ENCODE data around the gene TRIM14. TPM values are rescaled to one million over a fixed set of nuclear protein-coding genes. Genes with fewer than 3 reads are reported as not detected.
A peak's percentile ranks its signal among the peaks of the same experiment; 100 is the strongest.

The TRIM14 gene, protein sequence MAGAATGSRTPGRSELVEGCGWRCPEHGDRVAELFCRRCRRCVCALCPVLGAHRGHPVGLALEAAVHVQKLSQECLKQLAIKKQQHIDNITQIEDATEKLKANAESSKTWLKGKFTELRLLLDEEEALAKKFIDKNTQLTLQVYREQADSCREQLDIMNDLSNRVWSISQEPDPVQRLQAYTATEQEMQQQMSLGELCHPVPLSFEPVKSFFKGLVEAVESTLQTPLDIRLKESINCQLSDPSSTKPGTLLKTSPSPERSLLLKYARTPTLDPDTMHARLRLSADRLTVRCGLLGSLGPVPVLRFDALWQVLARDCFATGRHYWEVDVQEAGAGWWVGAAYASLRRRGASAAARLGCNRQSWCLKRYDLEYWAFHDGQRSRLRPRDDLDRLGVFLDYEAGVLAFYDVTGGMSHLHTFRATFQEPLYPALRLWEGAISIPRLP
- total RNA-seq: 37.2 TPM

DNA sequence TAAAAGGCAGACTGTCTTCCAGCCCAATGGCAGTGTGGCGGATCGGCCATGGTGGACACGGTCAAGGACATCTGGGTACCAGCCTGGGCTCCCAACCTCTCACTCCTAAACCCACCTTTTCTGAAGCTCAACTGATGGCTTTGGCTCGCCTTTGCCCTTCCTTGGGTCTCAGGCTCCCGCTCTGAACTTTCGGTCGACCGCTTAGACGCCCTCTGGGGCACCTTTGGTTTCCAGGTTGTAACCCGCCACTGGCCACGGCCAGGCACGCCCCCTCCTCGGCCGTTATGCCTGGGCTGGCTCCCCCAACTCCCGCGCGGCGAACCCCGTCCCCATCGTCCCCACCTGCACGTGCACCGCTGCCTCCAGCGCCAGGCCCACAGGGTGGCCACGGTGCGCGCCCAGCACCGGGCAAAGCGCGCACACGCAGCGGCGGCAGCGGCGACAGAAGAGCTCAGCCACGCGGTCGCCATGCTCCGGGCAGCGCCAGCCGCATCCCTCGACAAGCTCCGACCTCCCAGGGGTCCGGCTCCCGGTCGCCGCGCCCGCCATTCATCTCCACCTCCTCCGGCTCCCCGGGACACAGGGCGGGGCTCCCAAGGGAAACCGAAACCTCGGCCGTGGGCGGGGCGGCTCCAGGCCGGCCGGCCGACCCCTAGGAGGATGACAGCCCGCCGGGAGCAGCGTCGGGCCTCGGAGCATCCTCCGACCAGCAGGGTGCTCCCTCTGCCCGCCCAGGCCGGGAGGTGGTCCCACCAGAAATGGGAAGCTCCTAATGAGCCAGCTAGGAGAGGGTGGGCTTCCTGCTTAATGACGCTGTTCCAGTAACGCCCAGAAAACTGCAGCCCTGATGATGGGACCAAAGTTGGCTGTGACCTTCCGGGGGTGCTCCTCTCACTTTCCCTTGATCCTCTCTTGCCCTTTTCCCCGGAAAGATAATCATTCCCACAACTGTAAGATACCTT is at the start of gene TRIM14:
Gene TRIM14, minus strand, starts transcription at position 583 of the 962 bp plus-strand sequence. Its CDS starts 34 bp downstream, at position 549.
- DNase-seq (ENCODE audit: low spot score) (peak; percentile 81), ATAC-seq (peak; percentile 87)

DNA sequence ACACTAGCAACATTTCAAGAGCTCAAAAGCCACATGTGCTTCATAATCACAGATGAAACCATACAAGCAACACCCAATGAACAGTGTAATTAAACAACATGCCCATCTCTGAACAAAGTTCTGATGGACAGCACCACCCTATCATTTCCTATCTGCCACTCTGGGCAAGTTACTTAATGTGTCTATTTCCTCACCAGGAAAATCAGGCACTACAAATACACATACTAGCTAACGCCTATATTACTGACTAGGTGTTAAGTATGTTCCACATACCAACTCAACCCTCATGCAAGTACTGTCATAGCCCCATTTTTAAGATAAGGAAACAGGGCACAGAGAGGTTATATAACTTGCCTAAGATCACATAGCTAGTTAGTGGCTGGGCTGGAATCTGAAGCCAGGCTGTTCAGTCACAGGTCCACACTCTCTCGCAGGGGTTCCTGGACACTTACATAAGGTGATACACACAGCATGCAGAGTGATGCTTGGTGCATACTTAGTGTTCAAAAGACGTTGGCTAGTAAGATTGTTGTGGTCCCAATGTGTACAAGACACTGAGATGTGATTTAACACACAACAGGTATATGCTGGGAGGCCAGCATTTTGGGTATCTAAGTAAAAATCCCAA is 49.2 kb upstream of the TRIM14 start:
- ATAC-seq (no peak), DNase-seq (ENCODE audit: low spot score) (no peak)

DNA sequence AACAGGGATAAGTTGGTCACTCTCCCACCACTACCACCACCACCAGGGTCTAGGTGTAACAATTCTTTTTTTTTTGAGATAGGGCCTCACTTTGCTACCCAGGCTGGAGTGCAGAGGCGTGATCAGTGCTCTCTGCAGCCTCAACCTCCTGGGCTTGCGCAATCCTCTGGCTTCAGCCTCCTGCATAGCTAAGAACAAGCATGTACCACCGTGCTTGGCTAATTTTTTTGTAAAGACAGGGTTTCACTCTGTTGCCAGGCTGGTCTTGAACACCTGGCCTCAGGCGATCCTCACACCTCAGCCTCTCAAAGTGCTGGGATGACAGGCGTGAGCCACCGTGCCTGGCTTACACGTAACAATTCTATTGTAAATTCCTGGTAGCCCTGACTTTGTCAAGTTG is 45.9 kb upstream of the TRIM14 start:
- DNase-seq (ENCODE audit: low spot score) (no peak), ATAC-seq (no peak)

DNA sequence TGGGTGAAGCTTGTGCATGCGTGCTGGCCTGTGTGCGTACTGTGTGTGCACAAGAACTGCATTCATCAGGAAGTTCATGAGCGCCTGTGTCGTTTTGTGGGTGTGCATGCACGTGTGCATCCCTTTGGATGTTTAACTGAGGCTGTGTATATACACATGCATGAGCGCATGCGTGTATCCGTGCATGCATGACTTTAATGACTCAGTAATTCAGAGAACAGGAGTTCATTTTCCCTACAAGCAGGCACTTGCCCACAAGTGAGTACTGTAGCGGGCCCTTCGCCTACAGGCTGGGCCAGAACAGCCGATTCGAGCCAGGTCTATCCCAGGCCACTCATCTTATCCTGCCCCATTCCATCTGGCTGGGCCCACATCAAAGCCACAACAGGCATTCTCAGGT is 43.6 kb upstream of the TRIM14 start:
- no peak for ATAC-seq
- DNase-seq (ENCODE audit: low spot score): no peak

DNA sequence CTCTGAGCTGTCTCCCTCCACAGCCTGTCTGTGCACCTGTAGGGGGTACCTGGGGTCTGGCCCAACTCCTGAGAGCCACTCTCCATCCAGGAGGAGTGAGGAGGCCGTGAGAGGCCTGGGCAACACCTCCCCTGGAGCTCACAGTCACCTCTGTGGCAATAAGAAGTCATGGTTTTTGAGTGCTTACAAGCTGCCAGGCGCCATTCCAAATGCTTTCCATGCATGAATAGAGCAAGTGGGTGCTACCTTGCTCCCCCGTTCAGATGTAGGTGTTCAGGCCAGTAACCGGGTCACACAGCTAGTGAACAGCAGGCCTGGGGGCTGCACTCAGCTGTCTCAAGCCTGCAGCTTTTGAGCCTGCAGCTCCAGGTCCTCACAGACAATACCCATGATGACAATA is 42.8 kb upstream of the TRIM14 start:
- no peak for DNase-seq (ENCODE audit: low spot score)
- no peak for ATAC-seq

DNA sequence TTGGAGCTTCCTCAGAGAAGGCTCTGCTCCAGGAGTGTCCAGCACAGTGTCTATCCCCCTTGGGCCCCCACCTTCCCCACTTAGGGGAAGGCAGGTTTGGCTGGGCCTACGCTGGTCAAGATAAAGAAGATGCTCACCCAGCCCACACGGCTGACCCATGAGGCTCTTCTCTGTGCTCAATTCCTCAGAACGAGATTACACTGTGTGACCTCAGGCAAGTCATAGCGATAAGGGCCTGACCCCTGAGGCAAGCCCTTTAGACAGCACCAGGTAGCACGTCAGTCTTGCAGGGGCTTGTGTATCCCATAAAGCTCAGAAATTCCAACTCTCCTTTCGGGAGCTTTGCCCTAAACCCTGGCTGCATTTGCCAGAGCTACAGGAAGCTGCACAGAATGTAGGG is 40.8 kb upstream of the TRIM14 start:
- ATAC-seq (no peak), DNase-seq (ENCODE audit: low spot score) (no peak)

DNA sequence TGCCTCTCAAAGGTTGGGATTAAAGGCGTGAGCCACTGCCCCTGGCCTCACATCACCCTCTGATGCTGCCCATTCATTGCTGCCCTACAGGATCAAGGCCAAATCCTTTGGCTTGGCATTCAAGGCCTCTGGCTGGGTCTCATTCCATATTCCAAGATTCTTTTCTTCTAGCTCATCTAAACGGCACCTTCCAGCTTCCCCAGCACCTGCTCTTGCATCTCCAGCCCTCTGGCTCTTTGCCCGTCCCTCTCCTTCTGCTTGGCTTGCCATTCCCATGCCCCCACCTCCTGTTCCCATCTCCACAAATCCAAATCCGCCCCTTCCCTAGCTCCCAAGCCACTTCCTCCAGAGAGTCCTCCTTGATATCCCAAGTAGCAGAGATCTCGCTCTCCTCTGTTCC is 40.3 kb upstream of the TRIM14 start:
- DNase-seq (ENCODE audit: low spot score) (no peak), ATAC-seq (no peak)

DNA sequence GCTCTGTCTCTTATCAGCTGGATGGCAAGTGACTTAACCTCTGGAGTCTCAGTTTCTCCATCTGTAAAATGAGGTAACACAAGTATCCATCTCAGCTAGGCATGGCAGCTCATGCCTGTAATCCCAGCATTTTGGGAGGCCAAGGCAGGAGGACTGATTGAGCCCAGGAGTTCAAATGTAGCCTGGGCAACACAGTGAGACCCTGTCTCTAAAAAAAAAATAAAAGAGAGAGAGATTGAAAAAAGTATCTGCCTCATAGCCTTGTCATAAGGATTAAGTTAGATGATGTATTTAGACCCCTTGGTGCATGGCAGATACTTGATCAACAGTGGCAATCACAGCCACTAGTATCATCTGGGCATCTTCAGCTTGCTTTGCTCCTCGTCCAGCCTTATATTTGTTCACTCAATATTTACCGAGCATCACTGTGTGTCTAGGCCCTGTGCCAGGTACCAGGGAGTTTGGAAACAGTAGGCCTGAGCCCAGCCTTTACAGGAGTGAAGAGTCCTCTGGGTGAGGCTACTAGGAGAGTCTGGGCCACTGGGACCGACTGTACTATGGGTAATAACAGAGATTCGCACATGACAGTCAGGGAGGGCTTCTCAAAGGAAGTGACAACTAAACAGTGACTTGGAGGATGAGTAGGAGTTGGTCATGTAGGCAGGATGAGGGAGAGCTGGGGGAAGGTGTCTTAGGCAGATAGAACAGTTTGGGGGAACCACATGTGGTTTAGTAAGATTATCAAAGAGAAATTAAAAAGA is 39.2 kb upstream of the TRIM14 start:
- peak; percentile 98 for ATAC-seq

DNA sequence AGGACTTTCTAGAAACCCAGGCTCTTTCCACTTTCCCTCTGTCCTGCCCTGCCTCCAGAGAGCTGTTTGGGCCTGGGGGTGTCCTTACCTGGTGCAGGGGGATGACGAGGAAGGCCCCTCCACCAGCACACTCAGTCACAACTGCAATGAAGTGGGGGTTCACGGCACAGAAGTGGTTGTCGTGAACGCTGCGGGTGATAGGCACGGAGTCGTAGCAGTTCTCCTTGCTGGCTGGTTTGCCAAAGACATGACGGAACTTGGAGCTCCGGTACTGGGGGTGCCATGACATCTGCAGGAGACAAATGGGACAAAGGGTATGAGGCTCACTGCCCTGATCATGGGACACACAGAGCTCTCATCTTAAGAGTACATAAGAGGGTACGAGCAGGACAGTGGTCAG is 38.4 kb upstream of the TRIM14 start:
- DNase-seq (ENCODE audit: low spot score): no peak
- ATAC-seq: no peak

More for the DNA sequence above, 39.2 kb upstream of the TRIM14 start:
- DNase-seq (ENCODE audit: low spot score): peak; percentile 94

DNA sequence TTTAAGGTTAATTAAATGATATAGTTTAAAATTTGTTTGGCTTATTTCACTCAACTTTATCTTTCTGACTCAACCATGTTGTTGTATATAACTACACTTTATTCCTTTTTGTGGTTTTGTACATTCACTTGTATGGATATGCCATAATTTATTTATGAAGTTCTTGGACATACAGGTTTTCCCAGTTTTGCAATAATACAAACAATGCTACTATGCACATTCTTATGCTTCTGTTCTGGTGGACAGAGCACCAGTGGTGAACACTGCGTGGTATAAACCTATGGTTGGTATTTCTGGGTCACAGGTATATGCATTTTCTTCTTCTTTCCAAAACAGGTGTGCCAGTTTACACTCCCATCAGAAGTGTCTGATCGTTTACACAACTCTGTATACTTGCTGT is 35.7 kb upstream of the TRIM14 start:
- no peak for ATAC-seq
- no peak for DNase-seq (ENCODE audit: low spot score)

DNA sequence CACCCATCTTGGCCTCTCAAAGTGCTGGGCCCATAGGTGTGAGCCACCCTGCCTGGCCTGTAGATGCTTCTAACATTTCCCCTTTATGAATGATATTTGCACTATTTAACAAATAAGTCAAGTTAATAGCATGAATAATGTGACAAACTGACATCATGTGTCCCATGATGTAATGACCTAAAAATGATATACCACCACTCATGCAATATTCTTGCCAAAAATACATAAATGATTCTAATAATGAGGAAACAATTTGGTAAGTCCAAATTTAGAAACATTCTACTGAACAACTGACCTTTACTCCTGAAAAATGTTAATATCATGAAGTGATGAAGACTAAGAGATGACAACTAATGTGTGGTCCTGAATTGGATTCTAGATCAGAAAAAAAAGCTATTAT is 33.5 kb upstream of the TRIM14 start:
- ATAC-seq: no peak
- no peak for DNase-seq (ENCODE audit: low spot score)

DNA sequence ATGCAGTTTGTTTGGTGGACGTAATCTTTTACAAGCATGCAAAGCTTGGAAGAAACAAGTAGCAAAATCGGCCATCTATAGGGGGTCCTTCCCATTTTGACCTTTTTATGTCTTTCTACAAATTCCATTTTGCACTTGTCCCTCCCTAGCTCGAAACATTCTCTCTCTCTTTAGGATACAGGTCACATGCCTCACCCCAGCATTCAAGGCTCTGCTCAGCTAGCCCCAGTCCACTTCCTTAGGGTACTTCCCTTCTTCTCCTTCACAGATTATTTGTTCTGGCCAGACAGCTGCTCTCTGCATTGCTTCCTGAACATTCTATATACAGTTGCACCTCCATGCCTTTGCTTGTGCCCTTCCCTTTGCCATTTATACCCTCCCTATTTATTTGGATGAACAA is 31.7 kb upstream of the TRIM14 start:
- DNase-seq (ENCODE audit: low spot score) (no peak), ATAC-seq (no peak)

DNA sequence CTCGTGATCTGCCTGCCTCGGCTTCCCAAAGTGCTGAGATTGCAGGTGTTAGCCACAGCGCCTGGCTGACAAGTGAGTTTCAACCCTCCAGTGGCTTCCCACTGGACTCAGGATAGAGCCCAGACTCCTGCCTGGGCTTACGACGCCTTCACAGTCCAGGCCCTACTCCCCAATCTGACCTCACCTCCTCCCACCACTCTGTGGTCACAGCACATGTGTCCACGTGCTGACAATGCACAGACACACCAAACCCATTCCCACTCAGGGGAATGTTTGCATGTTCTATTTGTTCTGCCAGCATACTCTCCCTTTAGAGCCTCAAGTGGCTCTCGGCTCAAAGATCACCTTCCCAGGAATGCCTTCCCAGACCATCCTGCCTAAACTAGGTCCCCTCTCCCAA is 31.1 kb upstream of the TRIM14 start:
- no peak for DNase-seq (ENCODE audit: low spot score)
- no peak for ATAC-seq

DNA sequence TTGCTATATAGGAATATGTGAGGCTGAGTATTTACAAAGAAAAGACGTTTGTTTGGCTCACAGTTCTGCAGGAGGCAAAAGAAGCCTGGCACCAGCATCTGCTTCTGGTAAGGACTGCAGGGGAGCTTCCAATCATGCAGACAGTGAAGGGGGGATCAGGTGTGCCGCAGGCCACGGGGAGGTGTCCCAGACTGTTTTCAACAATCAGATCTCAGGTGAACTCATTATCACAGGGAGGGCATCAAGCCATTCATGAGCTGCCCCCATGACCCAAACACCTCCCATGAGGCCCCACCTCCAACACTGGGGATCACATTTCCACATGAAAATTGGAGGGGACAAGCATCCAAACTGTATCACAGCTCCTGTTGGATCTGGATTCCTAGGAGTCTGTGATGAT is 30.4 kb upstream of the TRIM14 start:
- no peak for DNase-seq (ENCODE audit: low spot score)
- no peak for ATAC-seq

DNA sequence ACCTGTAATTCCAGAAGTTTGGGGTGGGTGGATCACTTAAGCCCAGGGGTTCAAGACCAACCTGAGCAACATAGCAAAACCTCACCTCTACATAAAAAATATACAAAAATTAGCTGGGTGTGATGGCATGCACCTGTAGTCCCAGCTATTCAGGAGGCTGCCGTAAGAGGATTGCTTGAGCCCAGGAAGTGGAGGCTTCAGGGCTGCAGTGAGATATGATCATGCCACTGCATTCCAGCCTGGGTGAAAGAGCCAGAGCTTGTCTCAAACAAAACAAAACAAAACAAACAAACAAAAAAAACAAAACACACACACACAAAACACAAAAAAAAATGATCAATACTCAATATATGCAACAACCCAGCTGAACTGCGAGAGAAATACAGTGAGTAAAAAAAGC is 29.5 kb upstream of the TRIM14 start:
- DNase-seq (ENCODE audit: low spot score) (no peak), ATAC-seq (no peak)

DNA sequence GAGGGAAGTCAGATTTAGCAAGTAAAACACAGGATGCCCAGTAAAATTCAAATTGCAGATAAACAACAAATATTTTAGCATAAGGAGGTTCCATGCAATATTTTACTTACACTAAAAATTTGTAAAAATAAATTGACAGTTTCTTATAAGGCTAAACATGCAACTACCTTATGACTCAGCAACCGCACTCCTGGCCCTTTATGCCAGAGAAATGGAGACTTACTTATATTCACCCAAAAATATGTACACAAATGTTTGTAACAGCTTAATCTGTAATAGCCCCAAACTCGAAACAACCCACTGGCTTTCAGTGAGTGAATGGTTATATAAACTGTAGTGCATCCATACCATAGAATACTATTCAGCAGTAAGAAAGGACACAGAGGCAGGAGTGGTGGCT is 28.6 kb upstream of the TRIM14 start:
- DNase-seq (ENCODE audit: low spot score) (no peak), ATAC-seq (no peak)

DNA sequence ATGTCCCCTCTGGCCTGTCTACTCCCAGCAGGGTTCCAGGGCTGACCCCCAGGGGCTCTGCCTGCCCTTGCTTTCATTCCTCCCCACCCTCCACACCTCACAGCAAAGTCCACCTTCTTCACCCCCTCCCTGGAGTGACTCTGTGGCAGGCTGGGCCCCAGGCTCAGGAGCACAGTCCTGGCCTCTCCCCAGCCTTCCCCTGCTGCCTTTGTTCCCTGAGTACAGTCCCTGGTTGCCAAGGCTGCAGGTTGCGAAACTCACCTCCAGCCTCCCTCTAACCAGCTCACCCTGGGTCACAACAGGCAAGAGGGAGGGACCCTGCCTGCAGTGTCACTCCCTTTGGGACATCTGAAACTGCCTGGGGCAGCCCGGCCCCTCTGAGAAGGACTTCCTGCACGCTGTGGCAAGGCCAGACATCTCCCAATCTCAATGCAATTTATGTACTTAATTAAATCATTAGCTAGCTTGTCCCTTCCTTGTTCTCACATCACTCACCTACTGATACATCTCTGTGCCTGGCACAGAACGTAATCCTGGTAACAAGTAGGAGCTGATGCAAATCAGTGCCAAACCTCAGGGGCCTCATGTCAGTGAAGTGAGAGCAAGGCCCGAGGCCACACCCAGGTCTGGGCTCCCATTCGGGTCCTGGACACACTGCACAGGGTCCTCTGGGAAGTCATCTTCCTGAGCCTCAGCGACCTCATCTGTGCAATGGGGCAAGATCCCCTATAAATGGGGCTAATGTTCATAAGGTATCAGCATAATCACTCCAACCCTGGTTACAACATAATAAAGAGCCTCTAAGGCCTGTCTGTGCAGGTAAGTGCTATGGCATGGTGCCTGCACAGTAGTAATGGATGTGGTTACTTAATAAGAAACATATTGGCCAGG is 27.3 kb upstream of the TRIM14 start:
- ATAC-seq (peak; percentile 80), DNase-seq (ENCODE audit: low spot score) (peak; percentile 96)

DNA sequence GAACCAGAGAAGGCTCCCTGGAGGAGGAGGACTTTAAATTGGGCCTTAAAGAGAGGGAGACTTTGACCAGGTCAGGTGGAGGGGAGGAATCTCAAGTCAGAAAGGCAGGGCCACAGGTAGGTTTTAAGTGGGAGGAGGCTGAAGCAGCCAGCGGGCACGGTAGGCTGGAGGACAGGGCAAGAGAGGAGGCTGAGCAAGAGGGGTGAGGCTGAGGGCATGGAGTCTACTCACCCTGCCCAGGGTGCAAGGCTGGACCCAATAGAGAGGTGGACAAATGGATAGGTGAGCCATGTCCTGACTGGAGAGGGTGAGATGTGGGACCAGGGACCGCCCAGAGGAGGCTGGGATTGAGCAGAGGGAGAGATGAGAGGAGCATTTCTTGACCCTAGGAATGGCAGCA is 25.6 kb upstream of the TRIM14 start:
- ATAC-seq (no peak), DNase-seq (ENCODE audit: low spot score) (no peak)

DNA sequence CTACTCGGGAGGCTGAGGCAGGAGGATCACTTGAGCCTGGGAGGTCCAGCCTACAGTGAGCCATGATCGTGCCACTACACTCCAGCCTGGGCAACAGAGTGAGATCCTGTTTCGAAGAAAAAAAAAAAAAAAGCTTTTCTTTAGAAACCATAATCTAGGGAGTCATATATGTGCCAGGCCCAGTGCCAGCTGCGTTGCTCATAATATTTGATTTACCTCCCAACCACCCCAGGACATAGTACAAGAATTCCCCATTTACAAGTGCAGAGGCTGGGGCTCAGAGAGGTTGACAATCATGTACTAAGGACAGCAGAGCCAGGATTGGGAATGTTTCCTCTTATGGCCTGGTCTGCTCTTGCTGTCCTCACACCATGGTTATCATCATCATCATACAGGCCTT is 25.1 kb upstream of the TRIM14 start:
- DNase-seq (ENCODE audit: low spot score): no peak
- ATAC-seq: no peak

Data from left lobe of liver (tissue), 2 donors.